ENCODE data around the gene FREM1. TPM values are rescaled to one million over a fixed set of nuclear protein-coding genes. Genes with fewer than 3 reads are reported as not detected.

Gene FREM1
- total and polyA plus RNA-seq, 2 of the 13 experiments (the other 11 are each of a cell fraction or from before 2014, with no cell fraction given) = 64.3 to 202 TPM

DNA sequence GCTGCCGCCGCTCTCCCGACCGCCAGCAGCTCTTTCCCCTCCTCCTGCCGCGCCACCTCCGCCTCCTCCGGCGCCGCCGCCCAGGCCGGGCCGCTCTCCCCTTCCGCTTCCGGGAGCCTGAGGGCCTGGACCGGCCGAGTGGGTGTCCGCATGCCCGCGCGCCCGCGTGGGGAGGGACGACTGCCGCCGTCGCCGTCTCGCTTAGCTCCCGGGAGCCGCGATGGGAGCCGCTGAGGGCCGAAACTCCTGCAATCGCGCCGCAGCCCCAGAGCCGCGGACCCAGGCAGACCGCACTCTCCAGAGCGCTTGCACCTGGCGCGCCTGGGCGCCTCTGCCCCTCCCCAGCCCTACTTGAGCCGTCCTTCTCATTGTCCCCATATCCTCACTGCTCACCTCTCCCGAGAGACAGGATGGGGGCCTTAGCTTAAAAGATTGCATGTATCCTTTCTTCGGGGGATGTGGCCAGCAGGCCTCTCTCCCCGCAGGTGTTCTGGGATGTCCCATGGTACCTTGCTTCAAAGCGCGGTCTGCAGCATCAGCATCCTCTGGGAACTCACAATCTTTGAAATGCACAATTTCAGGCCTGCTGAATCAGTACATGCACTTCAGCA, 216.9 kb downstream of the FREM1 start, which contains the start of gene ZDHHC21 (continued):
- TF ChIP-seq, protein P1, sequence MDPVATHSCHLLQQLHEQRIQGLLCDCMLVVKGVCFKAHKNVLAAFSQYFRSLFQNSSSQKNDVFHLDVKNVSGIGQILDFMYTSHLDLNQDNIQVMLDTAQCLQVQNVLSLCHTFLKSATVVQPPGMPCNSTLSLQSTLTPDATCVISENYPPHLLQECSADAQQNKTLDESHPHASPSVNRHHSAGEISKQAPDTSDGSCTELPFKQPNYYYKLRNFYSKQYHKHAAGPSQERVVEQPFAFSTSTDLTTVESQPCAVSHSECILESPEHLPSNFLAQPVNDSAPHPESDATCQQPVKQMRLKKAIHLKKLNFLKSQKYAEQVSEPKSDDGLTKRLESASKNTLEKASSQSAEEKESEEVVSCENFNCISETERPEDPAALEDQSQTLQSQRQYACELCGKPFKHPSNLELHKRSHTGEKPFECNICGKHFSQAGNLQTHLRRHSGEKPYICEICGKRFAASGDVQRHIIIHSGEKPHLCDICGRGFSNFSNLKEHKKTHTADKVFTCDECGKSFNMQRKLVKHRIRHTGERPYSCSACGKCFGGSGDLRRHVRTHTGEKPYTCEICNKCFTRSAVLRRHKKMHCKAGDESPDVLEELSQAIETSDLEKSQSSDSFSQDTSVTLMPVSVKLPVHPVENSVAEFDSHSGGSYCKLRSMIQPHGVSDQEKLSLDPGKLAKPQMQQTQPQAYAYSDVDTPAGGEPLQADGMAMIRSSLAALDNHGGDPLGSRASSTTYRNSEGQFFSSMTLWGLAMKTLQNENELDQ (CRISPR knock-in tag; IDR thresholded peaks at IDR 0.05; ENCODE audit: borderline replicate concordance) = no peak
- TF ChIP-seq DMAP1 (CRISPR knock-in tag; IDR thresholded peaks at IDR 0.05) (peak; percentile 39), RCOR2 (CRISPR knock-in tag; IDR thresholded peaks at IDR 0.05) (no peak), EED (CRISPR knock-in tag; IDR thresholded peaks at IDR 0.05) (peak; percentile 89), DR1 (CRISPR knock-in tag; IDR thresholded peaks at IDR 0.05) (peak; percentile 36; the same call in 1 of the 2 replicates), KDM2A (CRISPR knock-in tag; IDR thresholded peaks at IDR 0.05; ENCODE audit: borderline replicate concordance, low read depth) (peak; percentile 73; the same call in 1 of the 2 replicates), SNAPC2 (CRISPR knock-in tag; IDR thresholded peaks at IDR 0.05) (0 out of 2 replicates have a peak, but pooled peaks have one; percentile 49), ZNF547 (CRISPR knock-in tag; IDR thresholded peaks at IDR 0.05) (no peak), GTF2F1 (IDR thresholded peaks at IDR 0.05; ENCODE audit: low read length) (no peak), BRCA1 (CRISPR knock-in tag; IDR thresholded peaks at IDR 0.05) (no peak), ZNF441 (CRISPR knock-in tag; IDR thresholded peaks at IDR 0.05; ENCODE audit: borderline replicate concordance) (peak; percentile 89; the same call in 1 of the 2 replicates), BCL6 (CRISPR knock-in tag; IDR thresholded peaks at IDR 0.05) (peak; percentile 29; the same call in 1 of the 2 replicates), EZH2 (conservative IDR thresholded peaks at IDR 0.05; ENCODE audit: low read depth, low read length) (no peak), SRY (CRISPR knock-in tag; IDR thresholded peaks at IDR 0.05) (peak; percentile 85; the same call in 1 of the 2 replicates), ZNF782 (CRISPR knock-in tag; IDR thresholded peaks at IDR 0.05; ENCODE audit: borderline replicate concordance) (peak; percentile 79), PAF1 (CRISPR knock-in tag; IDR thresholded peaks at IDR 0.05) (no peak), HNRNPLL (IDR thresholded peaks at IDR 0.05; ENCODE audit: low read depth, low read length, poor library complexity, severe bottlenecking) (peak; percentile 64)
- TF ChIP-seq, protein P2, sequence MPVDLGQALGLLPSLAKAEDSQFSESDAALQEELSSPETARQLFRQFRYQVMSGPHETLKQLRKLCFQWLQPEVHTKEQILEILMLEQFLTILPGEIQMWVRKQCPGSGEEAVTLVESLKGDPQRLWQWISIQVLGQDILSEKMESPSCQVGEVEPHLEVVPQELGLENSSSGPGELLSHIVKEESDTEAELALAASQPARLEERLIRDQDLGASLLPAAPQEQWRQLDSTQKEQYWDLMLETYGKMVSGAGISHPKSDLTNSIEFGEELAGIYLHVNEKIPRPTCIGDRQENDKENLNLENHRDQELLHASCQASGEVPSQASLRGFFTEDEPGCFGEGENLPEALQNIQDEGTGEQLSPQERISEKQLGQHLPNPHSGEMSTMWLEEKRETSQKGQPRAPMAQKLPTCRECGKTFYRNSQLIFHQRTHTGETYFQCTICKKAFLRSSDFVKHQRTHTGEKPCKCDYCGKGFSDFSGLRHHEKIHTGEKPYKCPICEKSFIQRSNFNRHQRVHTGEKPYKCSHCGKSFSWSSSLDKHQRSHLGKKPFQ (CRISPR knock-in tag; IDR thresholded peaks at IDR 0.05; ENCODE audit: insufficient replicate concordance) = peak; percentile 62
- TF ChIP-seq, protein P3, sequence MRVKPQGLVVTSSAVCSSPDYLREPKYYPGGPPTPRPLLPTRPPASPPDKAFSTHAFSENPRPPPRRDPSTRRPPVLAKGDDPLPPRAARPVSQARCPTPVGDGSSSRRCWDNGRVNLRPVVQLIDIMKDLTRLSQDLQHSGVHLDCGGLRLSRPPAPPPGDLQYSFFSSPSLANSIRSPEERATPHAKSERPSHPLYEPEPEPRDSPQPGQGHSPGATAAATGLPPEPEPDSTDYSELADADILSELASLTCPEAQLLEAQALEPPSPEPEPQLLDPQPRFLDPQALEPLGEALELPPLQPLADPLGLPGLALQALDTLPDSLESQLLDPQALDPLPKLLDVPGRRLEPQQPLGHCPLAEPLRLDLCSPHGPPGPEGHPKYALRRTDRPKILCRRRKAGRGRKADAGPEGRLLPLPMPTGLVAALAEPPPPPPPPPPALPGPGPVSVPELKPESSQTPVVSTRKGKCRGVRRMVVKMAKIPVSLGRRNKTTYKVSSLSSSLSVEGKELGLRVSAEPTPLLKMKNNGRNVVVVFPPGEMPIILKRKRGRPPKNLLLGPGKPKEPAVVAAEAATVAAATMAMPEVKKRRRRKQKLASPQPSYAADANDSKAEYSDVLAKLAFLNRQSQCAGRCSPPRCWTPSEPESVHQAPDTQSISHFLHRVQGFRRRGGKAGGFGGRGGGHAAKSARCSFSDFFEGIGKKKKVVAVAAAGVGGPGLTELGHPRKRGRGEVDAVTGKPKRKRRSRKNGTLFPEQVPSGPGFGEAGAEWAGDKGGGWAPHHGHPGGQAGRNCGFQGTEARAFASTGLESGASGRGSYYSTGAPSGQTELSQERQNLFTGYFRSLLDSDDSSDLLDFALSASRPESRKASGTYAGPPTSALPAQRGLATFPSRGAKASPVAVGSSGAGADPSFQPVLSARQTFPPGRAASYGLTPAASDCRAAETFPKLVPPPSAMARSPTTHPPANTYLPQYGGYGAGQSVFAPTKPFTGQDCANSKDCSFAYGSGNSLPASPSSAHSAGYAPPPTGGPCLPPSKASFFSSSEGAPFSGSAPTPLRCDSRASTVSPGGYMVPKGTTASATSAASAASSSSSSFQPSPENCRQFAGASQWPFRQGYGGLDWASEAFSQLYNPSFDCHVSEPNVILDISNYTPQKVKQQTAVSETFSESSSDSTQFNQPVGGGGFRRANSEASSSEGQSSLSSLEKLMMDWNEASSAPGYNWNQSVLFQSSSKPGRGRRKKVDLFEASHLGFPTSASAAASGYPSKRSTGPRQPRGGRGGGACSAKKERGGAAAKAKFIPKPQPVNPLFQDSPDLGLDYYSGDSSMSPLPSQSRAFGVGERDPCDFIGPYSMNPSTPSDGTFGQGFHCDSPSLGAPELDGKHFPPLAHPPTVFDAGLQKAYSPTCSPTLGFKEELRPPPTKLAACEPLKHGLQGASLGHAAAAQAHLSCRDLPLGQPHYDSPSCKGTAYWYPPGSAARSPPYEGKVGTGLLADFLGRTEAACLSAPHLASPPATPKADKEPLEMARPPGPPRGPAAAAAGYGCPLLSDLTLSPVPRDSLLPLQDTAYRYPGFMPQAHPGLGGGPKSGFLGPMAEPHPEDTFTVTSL (CRISPR knock-in tag; IDR thresholded peaks at IDR 0.05; ENCODE audit: borderline replicate concordance) = no peak
- TF ChIP-seq, protein P4, sequence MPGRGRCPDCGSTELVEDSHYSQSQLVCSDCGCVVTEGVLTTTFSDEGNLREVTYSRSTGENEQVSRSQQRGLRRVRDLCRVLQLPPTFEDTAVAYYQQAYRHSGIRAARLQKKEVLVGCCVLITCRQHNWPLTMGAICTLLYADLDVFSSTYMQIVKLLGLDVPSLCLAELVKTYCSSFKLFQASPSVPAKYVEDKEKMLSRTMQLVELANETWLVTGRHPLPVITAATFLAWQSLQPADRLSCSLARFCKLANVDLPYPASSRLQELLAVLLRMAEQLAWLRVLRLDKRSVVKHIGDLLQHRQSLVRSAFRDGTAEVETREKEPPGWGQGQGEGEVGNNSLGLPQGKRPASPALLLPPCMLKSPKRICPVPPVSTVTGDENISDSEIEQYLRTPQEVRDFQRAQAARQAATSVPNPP (CRISPR knock-in tag; IDR thresholded peaks at IDR 0.05) = no peak
